Sigmoid colon (tissue), 7 donors: ENCODE data around the gene APOC1. TPM values are rescaled to one million over a fixed set of nuclear protein-coding genes. Genes with fewer than 3 reads are reported as not detected.

Experiments used
- DNase-seq: peaks from one replicate; pipeline ENCODE4 v3.0.0-alpha.2; 2019
- H3K27ac ChIP-seq, 4 donors: fragments of 200-600 bp; sonication (generic); one replicate each; pipeline ENCODE4 v1.5.1; 2016 to 2019; ENCODE audit warnings: mild to moderate bottlenecking in 1 of 4
- H3K27me3 ChIP-seq, 3 donors: fragments of 200-600 bp; sonication (generic); one replicate each; pipeline ENCODE4 v1.5.1; 2019; ENCODE audit warnings: mild to moderate bottlenecking in 1 of 3
- H3K36me3 ChIP-seq, 4 donors: fragments of 200-600 bp; sonication (generic); one replicate each; pipeline ENCODE4 v1.5.1; 2016 to 2019
- H3K4me1 ChIP-seq, 4 donors: fragments of 200-600 bp; sonication (generic); one replicate each; pipeline ENCODE4 v1.5.1; 2017 to 2019
- H3K4me3 ChIP-seq, 4 donors: fragments of 200-600 bp; sonication (generic); one replicate each; pipeline ENCODE4 v1.5.1; 2017 to 2019; ENCODE audit warnings: mild to moderate bottlenecking in 2 of 4, moderate library complexity in 1 of 4
- H3K9me3 ChIP-seq, 4 donors: fragments of 200-600 bp in 3 of 4; sonication (generic) in 3 of 4; one replicate each; pipeline versions ENCODE4 v1.5.1 to v1.6.1; 2013 to 2019
- CTCF ChIP-seq, 4 experiments: fragments of 450-650 bp in 3 of 4; fragments of 200-600 bp in 1 of 4; IDR thresholded peaks; one replicate each; pipeline ENCODE4 v1.5.1; 2016 to 2019; ENCODE audit warnings: antibody characterized with exemption in 4 of 4, mild to moderate bottlenecking in 3 of 4, moderate library complexity in 2 of 4
- EP300 ChIP-seq, 4 donors: sonication (generic); formaldehyde crosslinking; IDR thresholded peaks; one replicate each; pipeline ENCODE4 v1.6.1; 2017; ENCODE audit warnings: antibody characterized with exemption in 4 of 4
- POLR2A ChIP-seq, 2 donors: fragments of 450-650 bp; IDR thresholded peaks; one replicate each; pipeline ENCODE4 v1.6.1; 2016; ENCODE audit warnings: antibody characterized with exemption in 2 of 2, mild to moderate bottlenecking in 2 of 2, moderate library complexity in 2 of 2
- POLR2AphosphoS5 ChIP-seq, 4 donors: sonication (generic); formaldehyde crosslinking; IDR thresholded peaks; one replicate each; pipeline ENCODE4 v1.6.1; 2017; ENCODE audit warnings: antibody characterized with exemption in 4 of 4
- WGBS, 2 donors: extraction: QIAGEN DNeasy Blood & Tissue Kit; methylation state at CpG; one replicate each; pipeline ENCODE4 v1.1.7; 2013; 5-methylcytosine and 5-hydroxymethylcytosine counted together
- intact Hi-C: fragments of 100-400 bp; cut with DNase I; formaldehyde crosslinking; loops from one replicate; pipeline ENCODE4 v1.15.1; 2023
- polyA plus RNA-seq, 3 donors: library from polyadenylated mRNA; stranded (reverse); fragments of 200-250 nt; gene quantifications; one replicate each; pipeline ENCODE4 v1.2.3, GENCODE V29; 2013
- total RNA-seq, 4 donors: library from RNA; depleted of rRNA; stranded (reverse); fragments of >200 nt; gene quantifications; one replicate each; pipeline ENCODE4 v1.1.0, GENCODE V29; 2016
- donor health status: healthy with polysubstance abuse.
- donor health status: Bipolar disorder and iron deficiency.
- donor health status: healthy.

Gene APOC1
- total and polyA plus RNA-seq, 7 donors = 2.3 to 73.3 (median 29.0) TPM; not detected in 1

- TF ChIP-seq POLR2AphosphoS5 (IDR thresholded peaks at IDR 0.05) (no peak), EP300 (IDR thresholded peaks at IDR 0.05) (no peak), CTCF (IDR thresholded peaks at IDR 0.05) (no peak), POLR2A (IDR thresholded peaks at IDR 0.05) (no peak)
- Histone ChIP-seq H3K4me1 (peaks cover 0 to 13% (median 9%) of the 10 kb centered on the region in 4 donors), H3K27ac (no peak overlapping the region), H3K4me3 (no peak overlapping the region), H3K27me3 (no peaks in the 10 kb centered on the region), H3K36me3 (peaks cover 0 to 9% (median 2%) of the 10 kb centered on the region in 4 donors), H3K9me3 (no peaks in the 10 kb centered on the region)
- no peak for DNase-seq
- WGBS, 2 donors = 84 to 85% methylated on average over 5 of the region's 5 CpGs
- intact Hi-C loops = no loop called here
Observed at GRCh38 chr19:44948237-44948636, 33.8 kb downstream of the APOC1 start.

GRCh38 chr19:44948763-44949374 lies 34.5 kb downstream of the APOC1 start:
- WGBS, 2 donors = 90 to 91% methylated on average over 5 of the region's 5 CpGs
- H3K4me3 ChIP-seq = no peak overlapping the region
- H3K4me1 ChIP-seq = peaks cover 0 to 20% (median 14%) of the 10 kb centered on the region in 4 donors
- intact Hi-C loops = no loop called here
- H3K27ac ChIP-seq = no peak overlapping the region
- no peaks in the 10 kb centered on the region for H3K27me3 ChIP-seq
- TF ChIP-seq EP300 (IDR thresholded peaks at IDR 0.05) (no peak), POLR2AphosphoS5 (IDR thresholded peaks at IDR 0.05) (no peak), CTCF (IDR thresholded peaks at IDR 0.05) (no peak), POLR2A (IDR thresholded peaks at IDR 0.05) (no peak)
- peaks cover 0 to 9% (median 2%) of the 10 kb centered on the region in 4 donors for H3K36me3 ChIP-seq
- no peak for DNase-seq
- H3K9me3 ChIP-seq = no peaks in the 10 kb centered on the region

GRCh38 chr19:44949550-44949949 lies 35.1 kb downstream of the APOC1 start:
- WGBS, 2 donors = 94 to 95% methylated on average over 9 of the region's 9 CpGs
- Histone ChIP-seq H3K4me1 (peaks cover 0 to 25% (median 19%) of the 10 kb centered on the region in 4 donors), H3K27me3 (no peaks in the 10 kb centered on the region), H3K27ac (no peak overlapping the region), H3K36me3 (peaks cover 0 to 9% (median 2%) of the 10 kb centered on the region in 4 donors), H3K9me3 (no peaks in the 10 kb centered on the region), H3K4me3 (no peak overlapping the region)
- no peak for TF ChIP-seq EP300 (IDR thresholded peaks at IDR 0.05)
- intact Hi-C loops = no loop called here
- no peak for DNase-seq

- peaks cover 0 to 32% (median 28%) of the 10 kb centered on the region in 4 donors for H3K4me1 ChIP-seq
- intact Hi-C loops = loop anchor here (1.0 to 5.0 kb wide), 2 partner anchors 48 to 104 kb away; partner anchors contain the start of gene NECTIN2
- H3K27ac ChIP-seq = peak overlapping the region in 2 of 4 donors; percentile 16 to 21
- H3K4me3 ChIP-seq = no peak overlapping the region
- WGBS, 2 donors = 55 to 62% methylated on average over 13 of the region's 13 CpGs
- TF ChIP-seq POLR2A (IDR thresholded peaks at IDR 0.05) = no peak
- no peak for TF ChIP-seq POLR2AphosphoS5 (IDR thresholded peaks at IDR 0.05)
- peak; percentile 69 to 84 (median 76) for TF ChIP-seq CTCF (IDR thresholded peaks at IDR 0.05)
- no peak for TF ChIP-seq EP300 (IDR thresholded peaks at IDR 0.05)
- no peaks in the 10 kb centered on the region for H3K9me3 ChIP-seq
- peak; percentile 83 for DNase-seq
- peaks cover 0 to 9% (median 2%) of the 10 kb centered on the region in 4 donors for H3K36me3 ChIP-seq
- no peaks in the 10 kb centered on the region for H3K27me3 ChIP-seq
Observed at GRCh38 chr19:44951179-44952159, 37.1 kb downstream of the APOC1 start.

- DNase-seq = no peak
- Histone ChIP-seq H3K9me3 (no peaks in the 10 kb centered on the region), H3K4me1 (peaks cover 0 to 50% (median 46%) of the 10 kb centered on the region in 4 donors), H3K4me3 (peak overlapping the region; percentile 52 to 96 (median 82)), H3K27ac (peak overlapping the region; percentile 88 to 95 (median 90)), H3K36me3 (peaks cover 0 to 9% (median 2%) of the 10 kb centered on the region in 4 donors), H3K27me3 (no peaks in the 10 kb centered on the region)
- intact Hi-C loops = loop anchor here (2.0 to 5.0 kb wide), 2 partner anchors 47 to 107 kb away; partner anchors contain the start of genes NECTIN2 and RELB
- TF ChIP-seq CTCF (IDR thresholded peaks at IDR 0.05) = no peak
- TF ChIP-seq EP300 (IDR thresholded peaks at IDR 0.05) = no peak
- TF ChIP-seq POLR2AphosphoS5 (IDR thresholded peaks at IDR 0.05) = no peak
- no peak for TF ChIP-seq POLR2A (IDR thresholded peaks at IDR 0.05)
- 15 to 33% methylated on average over 13 of the region's 13 CpGs for WGBS, 2 donors
Observed at GRCh38 chr19:44954278-44954648, 39.9 kb downstream of the APOC1 start.
